GM18870 (cell line): ENCODE data around the gene ACOT12.
"Not testable (repeated sequence)": the region's sequence is repeated elsewhere in the genome, so short reads cannot be mapped to it uniquely, and the experiment has no call there.

Experiments
- ATAC-seq: cut with Tn5 transposase; IDR thresholded peaks from one replicate; pipeline ENCODE4 v1.9.1; 2021; ENCODE audit warnings: moderate library complexity; ENCODE audit not compliant: unreplicated experiment

ACOT12 gene

GRCh38 chr5:81393783-81394718 is at the start of gene ACOT12:
TSS of gene ACOT12 (minus strand) at chr5:81394134. CDS start at chr5:81394114, 20 bp downstream.
- ATAC-seq, result no peak

- no peak for ATAC-seq
Measured at GRCh38 chr5:81435023-81435422, 41.1 kb upstream of the ACOT12 start.

- no peak for ATAC-seq
Measured at GRCh38 chr5:81429985-81430384, 36.1 kb upstream of the ACOT12 start.

GRCh38 chr5:81429363-81429762 is 35.4 kb upstream of the ACOT12 start:
- no peak for ATAC-seq

GRCh38 chr5:81428861-81429260 is 34.9 kb upstream of the ACOT12 start:
- no peak for ATAC-seq

GRCh38 chr5:81428446-81428845 is 34.5 kb upstream of the ACOT12 start:
- no peak for ATAC-seq

- no peak for ATAC-seq
Measured at GRCh38 chr5:81427566-81427965, 33.6 kb upstream of the ACOT12 start.

- ATAC-seq, result no peak
Measured at GRCh38 chr5:81426359-81427030, 32.6 kb upstream of the ACOT12 start.

- ATAC-seq, result no peak
Measured at GRCh38 chr5:81425569-81425968, 31.6 kb upstream of the ACOT12 start.

GRCh38 chr5:81424728-81425127 is 30.8 kb upstream of the ACOT12 start:
- ATAC-seq, result no peak

- no peak for ATAC-seq
Measured at GRCh38 chr5:81422671-81423070, 28.7 kb upstream of the ACOT12 start.

- no peak for ATAC-seq
Measured at GRCh38 chr5:81420039-81420667, 26.2 kb upstream of the ACOT12 start.

GRCh38 chr5:81418606-81419005 is 24.7 kb upstream of the ACOT12 start:
- ATAC-seq, result no peak

GRCh38 chr5:81417052-81417451 is 23.1 kb upstream of the ACOT12 start:
- ATAC-seq, result no peak

GRCh38 chr5:81409896-81410295 is 16.0 kb upstream of the ACOT12 start:
- ATAC-seq, result no peak

- no peak for ATAC-seq
Measured at GRCh38 chr5:81409361-81409760, 15.4 kb upstream of the ACOT12 start.

- no peak for ATAC-seq
Measured at GRCh38 chr5:81408496-81408895, 14.6 kb upstream of the ACOT12 start.

- ATAC-seq, result not testable (repeated sequence)
Measured at GRCh38 chr5:81407811-81408210, 13.9 kb upstream of the ACOT12 start.

GRCh38 chr5:81405126-81405891 is 11.4 kb upstream of the ACOT12 start:
- no peak for ATAC-seq

GRCh38 chr5:81402192-81402930 is 8.4 kb upstream of the ACOT12 start:
- ATAC-seq, result no peak
